GM12878 (cell line): ENCODE data around the gene PRDX3. TPM values are rescaled to one million over a fixed set of nuclear protein-coding genes. Genes with fewer than 3 reads are reported as not detected.
A peak's percentile ranks its signal among the peaks of the same experiment; 100 is the strongest.

Experiments
- EGR1 ChIP-seq, 2 experiments: IDR thresholded peaks; 1 replicate in 1 of 2; 2 replicates in 1 of 2; pipeline ENCODE4 v1.6.1; 2011 to 2012; ENCODE audit warnings: low read depth in 2 of 2, low read length in 2 of 2, borderline replicate concordance in 1 of 2, mild to moderate bottlenecking in 1 of 2, moderate library complexity in 1 of 2
- IRF4 ChIP-seq: IDR thresholded peaks from 2 replicates; pipeline ENCODE4 v1.6.1; 2011; ENCODE audit warnings: low read depth, low read length
- NRF1 ChIP-seq: conservative IDR thresholded peaks from 2 replicates; pipeline ENCODE4 v1.6.1; 2011; ENCODE audit warnings: mild to moderate bottlenecking, low read depth, low read length, improper control_type of control experiment
- SMARCA5 ChIP-seq: fragments of 450-650 bp; IDR thresholded peaks from 2 replicates; pipeline ENCODE4 v1.6.1; 2017; ENCODE audit warnings: mild to moderate bottlenecking
- TAF1 ChIP-seq: IDR thresholded peaks from 2 replicates; pipeline ENCODE4 v1.6.1; 2011; ENCODE audit warnings: mild to moderate bottlenecking, low read depth, low read length, borderline replicate concordance
- WRNIP1 ChIP-seq: IDR thresholded peaks from 2 replicates; pipeline ENCODE4 v1.6.1; 2011; ENCODE audit warnings: low read depth, low read length, improper control_type of control experiment, borderline replicate concordance
- YY1 ChIP-seq: IDR thresholded peaks from 2 replicates; pipeline ENCODE4 v1.6.1; 2011; ENCODE audit warnings: low read depth, mild to moderate bottlenecking, low read length
- polyA plus RNA-seq, 11 experiments: library from polyadenylated mRNA; depleted of rRNA in 4 of 11; unstranded in 6 of 11; stranded (reverse) in 5 of 11; fragments of >200 nt; fragmentation: Nextera tagmentation in 4 of 11; fragmentation: Illumina TruSeq in 1 of 11; extraction: Ambion mirVana in 4 of 11; extraction: Trizol in 1 of 11; gene quantifications; 1 replicate in 1 of 11; 2 replicates in 10 of 11; pipeline versions ENCODE4 v1.2.1 to v1.2.3, GENCODE V29; 2011 to 2016; ENCODE audit warnings: inconsistent platforms in 2 of 11, missing spikeins in 2 of 11, low read depth in 1 of 11
- total RNA-seq, 4 experiments: library from RNA; depleted of rRNA in 3 of 4; stranded (reverse); fragments of >200 nt in 3 of 4; fragmentation: Illumina TruSeq in 1 of 4; extraction: Trizol in 1 of 4; gene quantifications; 2 replicates each; pipeline versions ENCODE4 v1.2.1 to v1.2.3, GENCODE V29; 2013 to 2021
- TF ChIP-seq, protein P1 (sequence below): fragments of 450-650 bp; conservative IDR thresholded peaks from 2 replicates; pipeline ENCODE4 v1.6.1; 2017; ENCODE audit warnings: mild to moderate bottlenecking, moderate library complexity
- TF ChIP-seq, protein P2 (sequence below): fragments of 450-650 bp; IDR thresholded peaks from 2 replicates; pipeline ENCODE4 v1.6.1; 2017; ENCODE audit warnings: mild to moderate bottlenecking, moderate library complexity
- TF ChIP-seq, protein P3 (sequence below): fragments of 450-650 bp; IDR thresholded peaks from 2 replicates; pipeline ENCODE4 v1.6.1; 2016; ENCODE audit warnings: mild to moderate bottlenecking, moderate library complexity, borderline replicate concordance
- TF ChIP-seq, protein P4 (sequence below): fragments of 450-650 bp; IDR thresholded peaks from 2 replicates; pipeline ENCODE4 v1.6.1; 2017; ENCODE audit warnings: low read depth, mild to moderate bottlenecking, moderate library complexity
- TF ChIP-seq, protein P5 (sequence below): fragments of 450-650 bp; formaldehyde crosslinking; IDR thresholded peaks from 2 replicates; pipeline ENCODE4 v1.5.0; 2022; ENCODE audit warnings: mild to moderate bottlenecking, missing genetic modification characterization

Gene PRDX3
- total and polyA plus RNA-seq, 10 of the 15 experiments (the other 5 are each of a cell fraction or from before 2014, with no cell fraction given) = 195 to 1,431 (median 398) TPM

DNA sequence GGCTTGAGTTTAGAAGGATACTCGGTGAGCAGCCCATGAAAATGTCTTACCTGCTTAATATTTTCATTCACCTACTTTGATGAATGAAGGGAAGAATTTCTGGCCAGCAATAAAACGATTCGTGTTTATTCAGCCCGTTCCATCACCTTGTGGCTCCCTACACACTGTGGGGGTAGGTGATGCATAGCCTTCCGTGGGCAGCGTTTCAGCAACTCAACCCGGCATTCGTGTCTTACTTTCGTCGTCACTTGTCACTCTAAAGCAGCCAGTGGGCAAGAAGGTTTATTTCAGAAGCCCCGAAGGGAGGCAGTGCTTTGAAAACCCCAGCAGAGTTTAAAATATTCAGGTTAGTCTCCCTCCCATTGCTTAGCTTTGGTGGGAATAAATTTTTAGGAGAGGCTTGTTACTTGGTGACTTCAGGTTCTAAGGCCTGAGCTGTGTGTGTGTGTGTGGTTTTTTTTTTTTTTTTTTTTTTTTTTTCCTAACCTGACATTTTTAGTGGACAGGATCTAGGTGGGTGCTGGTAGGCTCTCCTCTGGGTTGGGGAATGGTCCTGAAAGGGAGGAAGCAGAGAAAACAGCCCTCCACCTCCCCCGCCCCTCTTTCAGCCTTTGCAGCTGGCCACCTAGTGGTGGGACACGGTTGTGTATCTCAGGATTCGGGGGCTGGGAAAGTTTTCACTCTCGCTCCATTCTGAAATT, 30.6 kb upstream of the PRDX3 start (continued):
- TF ChIP-seq, protein P1, sequence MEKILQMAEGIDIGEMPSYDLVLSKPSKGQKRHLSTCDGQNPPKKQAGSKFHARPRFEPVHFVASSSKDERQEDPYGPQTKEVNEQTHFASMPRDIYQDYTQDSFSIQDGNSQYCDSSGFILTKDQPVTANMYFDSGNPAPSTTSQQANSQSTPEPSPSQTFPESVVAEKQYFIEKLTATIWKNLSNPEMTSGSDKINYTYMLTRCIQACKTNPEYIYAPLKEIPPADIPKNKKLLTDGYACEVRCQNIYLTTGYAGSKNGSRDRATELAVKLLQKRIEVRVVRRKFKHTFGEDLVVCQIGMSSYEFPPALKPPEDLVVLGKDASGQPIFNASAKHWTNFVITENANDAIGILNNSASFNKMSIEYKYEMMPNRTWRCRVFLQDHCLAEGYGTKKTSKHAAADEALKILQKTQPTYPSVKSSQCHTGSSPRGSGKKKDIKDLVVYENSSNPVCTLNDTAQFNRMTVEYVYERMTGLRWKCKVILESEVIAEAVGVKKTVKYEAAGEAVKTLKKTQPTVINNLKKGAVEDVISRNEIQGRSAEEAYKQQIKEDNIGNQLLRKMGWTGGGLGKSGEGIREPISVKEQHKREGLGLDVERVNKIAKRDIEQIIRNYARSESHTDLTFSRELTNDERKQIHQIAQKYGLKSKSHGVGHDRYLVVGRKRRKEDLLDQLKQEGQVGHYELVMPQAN = no peak
- TF ChIP-seq, protein P2, sequence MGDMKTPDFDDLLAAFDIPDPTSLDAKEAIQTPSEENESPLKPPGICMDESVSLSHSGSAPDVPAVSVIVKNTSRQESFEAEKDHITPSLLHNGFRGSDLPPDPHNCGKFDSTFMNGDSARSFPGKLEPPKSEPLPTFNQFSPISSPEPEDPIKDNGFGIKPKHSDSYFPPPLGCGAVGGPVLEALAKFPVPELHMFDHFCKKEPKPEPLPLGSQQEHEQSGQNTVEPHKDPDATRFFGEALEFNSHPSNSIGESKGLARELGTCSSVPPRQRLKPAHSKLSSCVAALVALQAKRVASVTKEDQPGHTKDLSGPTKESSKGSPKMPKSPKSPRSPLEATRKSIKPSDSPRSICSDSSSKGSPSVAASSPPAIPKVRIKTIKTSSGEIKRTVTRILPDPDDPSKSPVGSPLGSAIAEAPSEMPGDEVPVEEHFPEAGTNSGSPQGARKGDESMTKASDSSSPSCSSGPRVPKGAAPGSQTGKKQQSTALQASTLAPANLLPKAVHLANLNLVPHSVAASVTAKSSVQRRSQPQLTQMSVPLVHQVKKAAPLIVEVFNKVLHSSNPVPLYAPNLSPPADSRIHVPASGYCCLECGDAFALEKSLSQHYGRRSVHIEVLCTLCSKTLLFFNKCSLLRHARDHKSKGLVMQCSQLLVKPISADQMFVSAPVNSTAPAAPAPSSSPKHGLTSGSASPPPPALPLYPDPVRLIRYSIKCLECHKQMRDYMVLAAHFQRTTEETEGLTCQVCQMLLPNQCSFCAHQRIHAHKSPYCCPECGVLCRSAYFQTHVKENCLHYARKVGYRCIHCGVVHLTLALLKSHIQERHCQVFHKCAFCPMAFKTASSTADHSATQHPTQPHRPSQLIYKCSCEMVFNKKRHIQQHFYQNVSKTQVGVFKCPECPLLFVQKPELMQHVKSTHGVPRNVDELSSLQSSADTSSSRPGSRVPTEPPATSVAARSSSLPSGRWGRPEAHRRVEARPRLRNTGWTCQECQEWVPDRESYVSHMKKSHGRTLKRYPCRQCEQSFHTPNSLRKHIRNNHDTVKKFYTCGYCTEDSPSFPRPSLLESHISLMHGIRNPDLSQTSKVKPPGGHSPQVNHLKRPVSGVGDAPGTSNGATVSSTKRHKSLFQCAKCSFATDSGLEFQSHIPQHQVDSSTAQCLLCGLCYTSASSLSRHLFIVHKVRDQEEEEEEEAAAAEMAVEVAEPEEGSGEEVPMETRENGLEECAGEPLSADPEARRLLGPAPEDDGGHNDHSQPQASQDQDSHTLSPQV = no peak
- TF ChIP-seq WRNIP1 = 0 out of 2 replicates have a peak, but pooled peaks have one; percentile 83
- TF ChIP-seq, protein P3, sequence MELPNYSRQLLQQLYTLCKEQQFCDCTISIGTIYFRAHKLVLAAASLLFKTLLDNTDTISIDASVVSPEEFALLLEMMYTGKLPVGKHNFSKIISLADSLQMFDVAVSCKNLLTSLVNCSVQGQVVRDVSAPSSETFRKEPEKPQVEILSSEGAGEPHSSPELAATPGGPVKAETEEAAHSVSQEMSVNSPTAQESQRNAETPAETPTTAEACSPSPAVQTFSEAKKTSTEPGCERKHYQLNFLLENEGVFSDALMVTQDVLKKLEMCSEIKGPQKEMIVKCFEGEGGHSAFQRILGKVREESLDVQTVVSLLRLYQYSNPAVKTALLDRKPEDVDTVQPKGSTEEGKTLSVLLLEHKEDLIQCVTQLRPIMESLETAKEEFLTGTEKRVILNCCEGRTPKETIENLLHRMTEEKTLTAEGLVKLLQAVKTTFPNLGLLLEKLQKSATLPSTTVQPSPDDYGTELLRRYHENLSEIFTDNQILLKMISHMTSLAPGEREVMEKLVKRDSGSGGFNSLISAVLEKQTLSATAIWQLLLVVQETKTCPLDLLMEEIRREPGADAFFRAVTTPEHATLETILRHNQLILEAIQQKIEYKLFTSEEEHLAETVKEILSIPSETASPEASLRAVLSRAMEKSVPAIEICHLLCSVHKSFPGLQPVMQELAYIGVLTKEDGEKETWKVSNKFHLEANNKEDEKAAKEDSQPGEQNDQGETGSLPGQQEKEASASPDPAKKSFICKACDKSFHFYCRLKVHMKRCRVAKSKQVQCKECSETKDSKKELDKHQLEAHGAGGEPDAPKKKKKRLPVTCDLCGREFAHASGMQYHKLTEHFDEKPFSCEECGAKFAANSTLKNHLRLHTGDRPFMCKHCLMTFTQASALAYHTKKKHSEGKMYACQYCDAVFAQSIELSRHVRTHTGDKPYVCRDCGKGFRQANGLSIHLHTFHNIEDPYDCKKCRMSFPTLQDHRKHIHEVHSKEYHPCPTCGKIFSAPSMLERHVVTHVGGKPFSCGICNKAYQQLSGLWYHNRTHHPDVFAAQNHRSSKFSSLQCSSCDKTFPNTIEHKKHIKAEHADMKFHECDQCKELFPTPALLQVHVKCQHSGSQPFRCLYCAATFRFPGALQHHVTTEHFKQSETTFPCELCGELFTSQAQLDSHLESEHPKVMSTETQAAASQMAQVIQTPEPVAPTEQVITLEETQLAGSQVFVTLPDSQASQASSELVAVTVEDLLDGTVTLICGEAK = no peak
- peak in 1 of 2 experiments; percentile 56; a peak in 1 of 3 replicates for TF ChIP-seq EGR1 (IDR thresholded peaks at IDR 0.05; ENCODE audit: borderline replicate concordance in 1 of 2, low read depth in 2 of 2, low read length in 2 of 2)
- TF ChIP-seq, protein P4, sequence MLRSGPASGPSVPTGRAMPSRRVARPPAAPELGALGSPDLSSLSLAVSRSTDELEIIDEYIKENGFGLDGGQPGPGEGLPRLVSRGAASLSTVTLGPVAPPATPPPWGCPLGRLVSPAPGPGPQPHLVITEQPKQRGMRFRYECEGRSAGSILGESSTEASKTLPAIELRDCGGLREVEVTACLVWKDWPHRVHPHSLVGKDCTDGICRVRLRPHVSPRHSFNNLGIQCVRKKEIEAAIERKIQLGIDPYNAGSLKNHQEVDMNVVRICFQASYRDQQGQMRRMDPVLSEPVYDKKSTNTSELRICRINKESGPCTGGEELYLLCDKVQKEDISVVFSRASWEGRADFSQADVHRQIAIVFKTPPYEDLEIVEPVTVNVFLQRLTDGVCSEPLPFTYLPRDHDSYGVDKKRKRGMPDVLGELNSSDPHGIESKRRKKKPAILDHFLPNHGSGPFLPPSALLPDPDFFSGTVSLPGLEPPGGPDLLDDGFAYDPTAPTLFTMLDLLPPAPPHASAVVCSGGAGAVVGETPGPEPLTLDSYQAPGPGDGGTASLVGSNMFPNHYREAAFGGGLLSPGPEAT = 0 out of 2 replicates have a peak, but pooled peaks have one; percentile 30
- 0 out of 2 replicates have a peak, but pooled peaks have one; percentile 41 for TF ChIP-seq YY1
- no peak for TF ChIP-seq NRF1
- TF ChIP-seq IRF4 = no peak
- TF ChIP-seq TAF1 = peak; percentile 44; the same call in 1 of the 2 replicates
- TF ChIP-seq SMARCA5 = peak; percentile 76; the same call in 1 of the 2 replicates
- TF ChIP-seq, protein P5, sequence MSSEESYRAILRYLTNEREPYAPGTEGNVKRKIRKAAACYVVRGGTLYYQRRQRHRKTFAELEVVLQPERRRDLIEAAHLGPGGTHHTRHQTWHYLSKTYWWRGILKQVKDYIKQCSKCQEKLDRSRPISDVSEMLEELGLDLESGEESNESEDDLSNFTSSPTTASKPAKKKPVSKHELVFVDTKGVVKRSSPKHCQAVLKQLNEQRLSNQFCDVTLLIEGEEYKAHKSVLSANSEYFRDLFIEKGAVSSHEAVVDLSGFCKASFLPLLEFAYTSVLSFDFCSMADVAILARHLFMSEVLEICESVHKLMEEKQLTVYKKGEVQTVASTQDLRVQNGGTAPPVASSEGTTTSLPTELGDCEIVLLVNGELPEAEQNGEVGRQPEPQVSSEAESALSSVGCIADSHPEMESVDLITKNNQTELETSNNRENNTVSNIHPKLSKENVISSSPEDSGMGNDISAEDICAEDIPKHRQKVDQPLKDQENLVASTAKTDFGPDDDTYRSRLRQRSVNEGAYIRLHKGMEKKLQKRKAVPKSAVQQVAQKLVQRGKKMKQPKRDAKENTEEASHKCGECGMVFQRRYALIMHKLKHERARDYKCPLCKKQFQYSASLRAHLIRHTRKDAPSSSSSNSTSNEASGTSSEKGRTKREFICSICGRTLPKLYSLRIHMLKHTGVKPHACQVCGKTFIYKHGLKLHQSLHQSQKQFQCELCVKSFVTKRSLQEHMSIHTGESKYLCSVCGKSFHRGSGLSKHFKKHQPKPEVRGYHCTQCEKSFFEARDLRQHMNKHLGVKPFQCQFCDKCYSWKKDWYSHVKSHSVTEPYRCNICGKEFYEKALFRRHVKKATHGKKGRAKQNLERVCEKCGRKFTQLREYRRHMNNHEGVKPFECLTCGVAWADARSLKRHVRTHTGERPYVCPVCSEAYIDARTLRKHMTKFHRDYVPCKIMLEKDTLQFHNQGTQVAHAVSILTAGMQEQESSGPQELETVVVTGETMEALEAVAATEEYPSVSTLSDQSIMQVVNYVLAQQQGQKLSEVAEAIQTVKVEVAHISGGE (CRISPR knock-in tag) = no peak
